Measurements from ENCODE around the gene THSD8.
"Not testable (repeated sequence)": the region's sequence is repeated elsewhere in the genome, so short reads cannot be mapped to it uniquely, and the experiment has no call there.

THSD8 gene

DNA sequence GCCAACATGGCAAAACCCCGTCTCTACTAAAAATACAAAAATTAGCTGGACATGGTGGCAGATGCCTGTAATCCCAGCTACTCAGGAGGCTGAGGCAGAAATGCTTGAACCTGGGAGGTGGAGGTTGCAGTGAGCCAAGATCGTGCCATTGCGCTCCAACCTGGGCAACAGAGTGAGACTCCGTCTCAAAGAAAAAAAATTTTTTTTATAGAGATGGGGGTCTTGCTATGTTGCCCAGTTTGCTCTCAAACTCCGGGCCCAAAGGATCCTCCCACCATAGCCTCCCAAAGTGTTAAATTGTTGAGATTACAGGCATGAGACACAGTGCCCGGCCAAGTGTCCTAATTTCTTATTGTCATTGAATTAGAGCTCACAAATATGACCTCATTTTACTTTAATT lies 15.3 kb downstream of the THSD8 start:
- in situ Hi-C loops (cut with MboI; ENCODE audit: low sequenced_read_pairs), result not testable (repeated sequence)

DNA sequence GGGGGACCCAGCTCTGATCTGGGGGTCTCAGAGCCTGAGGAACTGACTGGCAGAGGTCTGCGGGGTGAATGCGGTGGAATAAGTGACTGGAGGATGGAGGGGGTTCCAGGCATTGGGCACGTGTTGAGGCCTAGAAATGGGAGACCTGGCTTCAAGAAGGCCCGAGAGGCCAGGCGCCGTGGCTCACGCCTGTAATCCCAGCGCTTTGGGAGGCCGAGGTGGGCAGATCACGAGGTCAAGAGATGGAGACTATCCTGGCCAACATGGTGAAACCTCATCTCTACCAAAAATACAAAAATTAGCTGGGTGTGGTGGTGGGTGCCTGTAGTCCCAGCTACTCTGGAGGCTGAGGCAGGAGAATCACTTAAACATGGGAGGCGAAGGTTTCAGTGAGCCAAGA lies 15.9 kb downstream of the THSD8 start:
- in situ Hi-C loops (cut with MboI; ENCODE audit: low sequenced_read_pairs), result not testable (repeated sequence)

DNA sequence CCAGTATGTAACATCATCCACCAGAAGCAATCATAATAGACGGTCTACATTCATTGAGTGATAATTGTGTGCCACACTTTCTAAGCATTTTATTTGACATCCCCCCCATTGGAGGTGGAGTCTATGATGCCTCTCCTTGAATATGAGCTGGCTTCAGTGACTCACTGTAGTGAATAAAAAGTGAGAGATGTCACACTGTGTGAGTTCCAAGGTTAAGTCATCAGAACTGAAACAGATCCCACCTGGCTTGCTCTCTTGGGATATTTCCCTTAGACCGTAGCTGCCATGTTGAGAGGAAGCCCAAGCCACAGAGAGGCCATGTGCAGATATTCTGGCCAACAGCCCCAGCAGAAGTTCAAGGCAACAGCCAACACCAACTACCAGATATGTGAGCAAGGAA lies 19.9 kb downstream of the THSD8 start:
- in situ Hi-C loops (cut with MboI; ENCODE audit: low sequenced_read_pairs), result no loop called here

DNA sequence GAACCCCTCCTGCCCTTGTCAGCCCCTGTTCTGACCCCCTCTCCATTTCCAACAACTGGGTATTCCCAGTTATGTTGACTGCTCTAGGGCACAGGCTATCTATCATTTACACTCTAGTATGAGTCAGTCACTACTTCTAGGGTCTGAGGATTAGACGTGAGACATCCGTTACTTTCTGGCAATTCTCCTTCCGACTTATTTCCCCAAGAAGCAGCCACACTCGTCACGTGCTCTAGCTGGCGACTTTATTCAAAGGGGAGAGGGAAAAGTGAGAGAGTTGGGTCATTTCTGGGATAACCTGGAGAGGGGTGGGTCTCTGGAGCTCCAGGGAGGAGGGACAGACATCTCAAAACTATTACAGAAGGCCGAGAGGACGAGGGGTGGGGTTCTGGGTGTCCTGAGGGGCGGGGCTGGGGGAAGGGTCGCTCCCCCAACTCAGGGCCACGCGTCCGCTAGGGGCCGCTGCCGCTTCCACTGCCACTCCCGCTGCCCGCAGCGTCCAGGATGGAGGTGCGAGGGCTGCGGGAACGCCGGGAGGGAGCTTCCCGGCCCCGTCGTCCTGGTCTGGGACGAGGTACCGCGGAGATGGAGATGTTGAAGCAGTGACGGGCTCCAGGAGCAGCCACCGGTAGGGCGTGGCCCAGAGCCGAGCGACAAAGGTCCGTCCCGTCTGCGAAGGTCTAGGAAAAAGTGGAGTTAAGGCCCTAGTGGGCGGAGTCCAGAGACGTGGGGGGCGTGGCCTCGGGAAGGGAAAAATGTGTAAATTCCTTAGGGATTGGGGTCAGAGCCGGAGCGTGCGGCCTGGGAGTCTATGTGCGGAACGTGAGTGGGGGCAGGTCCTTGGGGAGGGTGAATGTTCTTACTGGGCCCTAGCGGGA lies 23.6 kb downstream of the THSD8 start:
- in situ Hi-C loops (cut with MboI; ENCODE audit: low sequenced_read_pairs), result no loop called here

DNA sequence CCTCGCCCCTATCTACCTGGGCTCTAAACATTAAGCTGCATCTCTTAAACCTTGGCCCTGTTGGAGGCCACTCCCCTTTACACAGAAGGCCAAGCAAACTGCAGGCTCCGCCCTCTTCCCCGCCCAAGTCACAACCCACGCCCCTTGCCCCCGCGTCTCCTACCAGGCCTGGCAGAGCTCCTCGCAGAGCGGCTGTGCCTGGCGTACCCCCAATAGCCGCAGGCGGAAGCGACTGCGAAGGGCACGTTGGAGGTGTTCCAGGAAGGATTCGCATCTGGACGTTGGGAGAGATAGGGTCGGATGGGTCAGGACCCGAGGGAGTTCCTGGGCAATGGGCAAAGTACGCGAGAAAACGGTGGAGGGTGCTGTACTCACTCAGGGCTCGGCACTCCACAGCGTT lies 26.6 kb downstream of the THSD8 start:
- in situ Hi-C loops (cut with MboI; ENCODE audit: low sequenced_read_pairs), result no loop called here

DNA sequence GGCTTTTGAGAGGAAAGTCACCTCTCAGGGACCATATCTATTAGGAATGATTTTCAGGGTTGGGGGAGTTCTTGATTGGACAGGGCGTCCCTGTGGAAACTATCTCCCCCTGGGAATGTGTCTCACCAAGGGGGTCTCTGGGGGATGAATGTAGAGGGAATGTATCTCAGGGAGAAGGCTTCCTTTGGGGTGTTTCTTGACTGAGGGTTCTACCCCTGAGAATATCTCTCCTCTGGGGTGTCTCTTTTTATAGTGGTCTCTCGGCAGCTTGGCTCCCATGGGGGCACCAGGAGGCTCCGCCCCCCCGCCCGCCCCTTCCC lies 31.5 kb downstream of the THSD8 start:
- in situ Hi-C loops (cut with MboI; ENCODE audit: low sequenced_read_pairs), result no loop called here

DNA sequence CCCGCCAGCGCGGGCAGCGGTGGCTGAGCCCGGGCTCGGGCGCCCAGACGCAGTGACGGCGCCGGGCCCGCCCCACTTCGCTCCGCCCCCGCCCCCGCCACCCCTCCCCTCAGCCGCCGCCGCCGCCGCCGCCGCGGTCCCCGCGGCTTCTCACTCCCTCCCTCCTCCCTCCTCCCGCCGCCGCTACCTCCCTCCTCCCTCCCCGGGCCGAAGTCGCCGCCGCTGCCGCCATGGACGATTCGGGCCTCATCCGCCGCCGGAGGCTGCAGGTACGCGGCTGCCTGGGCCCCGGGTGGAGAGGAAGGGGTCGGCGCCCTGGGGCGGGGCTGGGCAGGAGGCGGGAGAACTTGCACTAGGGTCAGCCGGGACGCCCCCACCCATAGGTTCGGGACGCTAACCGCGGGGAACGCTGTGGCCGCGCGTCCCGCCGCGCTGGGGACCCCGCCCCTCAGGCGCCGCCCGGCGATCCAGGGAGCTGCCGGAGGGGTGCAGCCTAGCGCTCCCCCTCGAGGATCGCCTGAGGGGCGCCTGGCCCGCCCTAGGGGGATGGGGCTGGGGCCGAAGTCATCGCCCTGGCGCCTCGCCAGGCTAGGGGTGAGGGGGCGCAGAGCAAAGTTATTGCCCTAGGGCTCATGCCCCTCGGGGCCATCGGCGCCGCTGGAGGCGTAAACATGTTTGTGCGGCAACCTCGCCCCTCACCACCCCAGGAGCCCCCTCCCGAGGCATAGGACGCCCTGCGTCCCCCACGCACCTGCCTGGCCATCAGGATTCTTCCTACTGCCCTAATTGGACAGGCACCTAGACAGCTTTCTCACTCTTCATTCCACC lies 32.1 kb downstream of the THSD8 start:
- in situ Hi-C loops (cut with MboI; ENCODE audit: low sequenced_read_pairs), result no loop called here

DNA sequence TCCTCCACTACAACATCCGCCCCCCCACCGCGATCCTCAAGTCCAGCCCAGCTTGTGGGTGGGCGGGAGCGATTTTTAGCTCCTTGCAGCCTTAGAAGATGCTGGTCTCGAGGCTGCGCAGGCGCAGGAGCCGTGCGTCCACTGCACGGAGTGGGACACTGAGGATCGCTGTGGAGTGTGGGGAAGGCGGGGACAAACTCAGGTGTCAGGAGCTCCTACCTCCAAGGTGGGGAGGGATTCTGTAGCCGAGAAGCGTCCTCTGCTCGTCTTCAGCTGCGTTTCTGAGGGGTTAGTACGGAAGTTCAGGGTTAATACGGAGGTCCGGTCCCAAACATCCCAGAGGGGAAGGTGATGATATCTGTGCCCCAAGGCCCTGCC lies 32.7 kb downstream of the THSD8 start, which contains the start of gene RTBDN:
Gene RTBDN, minus strand, starts transcription at position 14 of the 378 bp plus-strand sequence. CDS start 4,600 bp downstream, outside the sequence.
- in situ Hi-C loops (cut with MboI; ENCODE audit: low sequenced_read_pairs), result no loop called here

DNA sequence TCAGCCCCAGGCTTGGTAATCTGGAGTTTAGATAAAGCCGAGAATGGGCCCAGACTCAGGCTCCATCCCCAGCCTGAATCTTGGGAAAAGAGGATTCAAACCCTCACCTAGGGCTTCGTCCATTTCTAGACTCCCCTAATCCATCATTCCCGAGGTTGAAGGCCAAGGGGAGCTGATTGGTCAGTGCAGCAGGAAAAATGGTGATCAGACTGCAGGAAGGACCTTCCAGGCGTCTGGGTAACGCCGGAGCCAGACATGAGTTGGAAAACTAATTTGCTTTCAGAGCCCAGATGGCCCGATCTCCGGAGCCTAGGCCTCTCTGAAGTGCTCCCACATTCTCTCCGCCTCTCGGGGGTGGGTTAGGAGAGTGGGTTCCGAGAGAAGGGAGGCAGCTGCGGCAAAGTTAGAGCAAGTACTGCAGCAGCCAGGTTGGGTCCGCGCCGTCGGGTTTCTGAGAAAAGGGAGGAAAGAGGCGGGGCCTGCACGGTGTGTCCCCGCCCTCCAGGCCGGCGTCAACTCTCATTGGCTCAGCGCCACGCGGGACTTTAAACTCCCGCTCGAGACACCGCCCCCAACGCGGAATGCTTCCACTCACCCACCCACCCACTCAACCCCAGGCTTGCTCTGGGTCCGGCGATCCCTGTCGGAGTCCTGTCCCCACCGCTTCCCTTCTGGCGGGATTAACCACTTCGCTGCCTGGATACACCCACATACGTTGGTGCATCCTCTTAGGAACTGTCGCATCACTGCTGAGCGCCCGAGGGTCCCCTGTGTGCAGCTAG lies 33.3 kb downstream of the THSD8 start:
- in situ Hi-C loops (cut with MboI; ENCODE audit: low sequenced_read_pairs), result no loop called here

DNA sequence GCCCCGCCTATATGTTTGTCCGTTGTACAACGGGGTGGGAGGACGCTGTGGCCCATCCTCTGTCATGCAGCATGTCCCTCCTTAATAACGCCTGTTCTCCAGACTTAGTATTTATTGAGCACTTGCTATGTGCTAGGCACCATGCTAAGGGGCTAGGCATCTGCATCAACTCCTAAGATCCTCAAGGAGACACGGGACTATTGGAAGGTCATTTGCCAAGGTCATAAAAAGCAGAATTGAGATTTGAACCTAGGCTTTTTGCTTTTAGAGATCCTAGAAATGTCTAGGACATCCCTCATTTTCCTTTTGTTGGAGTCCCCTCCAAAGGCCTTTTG lies 34.6 kb downstream of the THSD8 start:
- in situ Hi-C loops (cut with MboI; ENCODE audit: low sequenced_read_pairs), result no loop called here

DNA sequence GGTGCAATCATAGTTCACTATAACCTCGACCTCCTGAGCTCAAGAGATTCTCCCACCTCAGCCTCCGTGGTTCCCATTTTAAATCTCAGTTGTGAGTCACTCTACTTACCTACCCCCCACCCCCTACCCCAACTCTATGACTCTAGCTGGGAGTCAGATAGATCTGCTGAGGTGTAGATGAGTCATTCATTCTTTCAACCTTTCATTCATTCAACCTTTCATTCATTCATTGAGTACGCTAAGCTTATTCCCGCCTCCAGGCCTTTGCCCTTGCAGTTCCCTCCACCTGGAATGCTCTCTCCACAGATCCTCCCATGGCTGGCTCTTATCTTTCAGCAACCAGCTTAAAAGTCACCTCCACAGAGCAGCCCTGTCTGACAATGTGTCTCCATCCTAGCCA lies 35.4 kb downstream of the THSD8 start:
- in situ Hi-C loops (cut with MboI; ENCODE audit: low sequenced_read_pairs), result no loop called here

DNA sequence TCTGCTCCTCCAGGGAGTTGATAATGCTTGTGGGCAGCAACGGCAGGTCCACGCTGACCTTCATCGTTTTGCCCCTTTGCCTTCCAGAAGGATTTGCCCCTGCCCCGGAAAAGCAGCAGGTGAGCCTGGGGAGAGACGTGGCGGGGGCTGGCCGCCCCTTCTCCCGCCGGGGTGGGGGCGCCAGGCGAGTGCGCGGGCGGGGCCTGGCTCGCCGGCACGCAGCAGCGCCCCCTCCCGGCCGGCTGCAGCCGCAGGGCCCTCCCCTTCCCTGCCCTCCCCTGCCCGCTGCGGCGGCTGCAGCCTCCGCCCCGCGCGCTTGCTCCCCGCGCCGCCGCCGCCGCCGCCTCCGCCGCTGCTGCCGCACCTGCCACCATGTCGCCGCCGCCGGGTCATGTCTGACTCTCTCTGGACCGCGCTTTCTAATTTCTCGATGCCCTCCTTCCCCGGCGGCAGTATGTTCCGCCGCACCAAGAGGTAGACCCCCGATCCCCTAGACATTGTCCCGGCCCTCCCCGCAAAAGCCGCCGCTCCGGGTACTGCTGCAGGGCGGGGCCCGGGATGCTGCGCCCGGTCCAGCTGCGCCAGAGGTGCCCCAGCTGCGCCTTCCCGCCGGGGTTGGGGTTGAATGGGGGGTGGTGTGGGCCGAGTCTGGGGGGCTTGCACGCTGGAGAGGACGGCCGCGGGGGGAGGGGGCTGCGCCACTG lies 36.5 kb downstream of the THSD8 start, which contains the start of gene MAST1:
Gene MAST1, plus strand, starts transcription at position 334 of the 704 bp plus-strand sequence. Its CDS starts 58 bp downstream, at position 392.
- in situ Hi-C loops (cut with MboI; ENCODE audit: low sequenced_read_pairs), result no loop called here

DNA sequence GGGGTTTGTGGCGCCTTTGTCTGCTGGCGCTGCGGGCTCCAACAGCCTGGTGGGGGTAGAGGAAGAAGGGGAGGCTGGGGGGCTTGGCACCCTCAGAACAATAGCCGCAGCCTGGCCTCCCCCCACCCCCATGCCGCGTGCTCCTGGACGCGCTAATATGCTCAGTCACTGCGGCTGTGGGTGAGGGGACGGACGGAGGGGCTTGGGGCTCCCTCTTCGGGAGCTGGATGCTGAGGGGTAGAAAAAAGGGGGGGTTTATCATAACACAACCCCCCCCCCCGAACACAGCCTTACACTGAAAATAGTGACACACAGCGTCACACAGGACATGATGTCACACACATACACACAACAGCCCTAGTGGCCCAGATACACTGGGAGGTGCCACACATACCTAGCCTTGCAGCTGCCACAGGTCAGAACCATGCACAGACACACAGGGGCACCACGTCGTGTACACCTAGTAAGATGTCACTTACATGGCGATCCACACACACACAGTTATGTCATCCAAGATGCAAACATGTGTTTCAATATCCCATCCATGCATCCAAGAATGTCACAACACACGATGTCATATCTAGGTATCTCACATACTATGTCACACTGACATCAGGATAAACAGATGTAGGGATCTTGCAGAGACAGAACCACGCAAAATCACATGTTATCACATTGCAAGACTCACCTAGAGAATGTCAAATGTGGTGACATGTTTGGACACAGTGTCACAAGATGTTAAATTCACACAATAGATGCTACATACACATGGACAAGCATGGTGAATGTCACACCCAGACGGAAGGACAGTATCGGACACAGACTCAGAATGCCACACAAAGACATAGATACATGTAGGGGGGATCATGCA lies 37.3 kb downstream of the THSD8 start:
- in situ Hi-C loops (cut with MboI; ENCODE audit: low sequenced_read_pairs), result no loop called here

DNA sequence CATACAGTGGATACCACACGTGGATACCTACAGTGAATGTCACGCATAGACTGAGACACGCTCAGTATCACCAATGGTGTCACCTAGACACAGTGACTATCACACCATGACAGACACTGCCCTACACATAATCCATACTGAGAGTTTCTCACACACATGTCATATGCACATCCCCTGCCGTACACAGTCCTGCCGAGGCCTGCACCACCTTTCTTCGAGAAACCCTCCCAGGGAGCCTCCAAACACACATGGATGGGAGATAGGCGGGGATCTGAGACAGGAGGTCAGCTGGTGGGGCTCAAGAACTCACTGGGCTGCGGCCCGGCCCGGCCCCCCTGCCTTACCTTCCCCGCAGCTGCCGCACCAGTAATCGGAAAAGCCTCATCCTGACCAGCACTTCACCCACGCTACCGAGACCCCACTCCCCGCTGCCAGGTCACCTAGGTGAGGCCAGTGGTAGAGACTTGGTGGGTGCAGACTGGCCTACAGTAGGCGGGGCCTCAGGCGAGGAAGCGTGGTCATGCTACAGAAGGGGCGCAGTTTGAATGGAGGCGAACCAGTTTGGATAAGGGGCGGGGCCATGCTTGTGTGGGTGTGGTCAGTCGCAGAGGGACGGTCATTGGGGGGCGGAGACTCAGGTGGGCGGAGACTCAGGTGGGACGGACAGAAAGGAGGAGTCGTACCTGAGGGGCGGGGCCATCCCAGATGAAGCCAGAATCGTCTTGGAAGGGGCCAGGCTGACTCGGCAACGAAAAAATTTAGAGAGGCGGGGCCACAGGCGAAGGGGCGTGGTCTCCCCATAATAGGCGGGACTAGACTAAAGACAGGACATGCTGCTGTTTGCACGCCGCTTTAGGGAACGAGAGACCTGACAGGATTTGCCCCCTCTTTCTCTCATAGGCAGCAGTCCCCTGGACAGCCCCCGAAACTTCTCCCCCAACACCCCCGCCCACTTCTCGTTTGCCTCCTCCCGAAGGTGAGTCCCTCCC lies 38.5 kb downstream of the THSD8 start:
- in situ Hi-C loops (cut with MboI; ENCODE audit: low sequenced_read_pairs), result loop anchor here (10.0 kb wide), 1 partner anchor 76 kb away; no protein-coding TSS in a partner anchor

DNA sequence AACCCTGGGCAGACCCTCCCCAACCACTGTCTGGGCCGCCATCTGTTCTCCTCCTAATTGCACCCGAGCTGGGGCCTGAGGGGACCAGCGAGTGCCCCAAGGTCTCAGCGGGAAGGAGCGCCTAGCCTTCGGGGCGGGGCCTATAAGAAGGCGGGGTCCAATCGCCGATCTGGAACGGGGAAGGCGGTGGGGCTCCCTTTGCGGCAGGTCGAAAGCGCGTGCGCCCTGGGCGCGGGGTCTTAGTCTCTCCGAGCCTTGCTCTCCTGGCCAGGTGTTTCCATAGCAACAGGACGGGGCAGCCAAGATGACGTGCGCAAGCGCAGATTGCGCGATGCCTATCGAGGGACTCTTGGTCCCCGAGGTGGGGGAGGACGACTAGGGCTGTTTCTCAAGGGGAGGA lies 39.2 kb downstream of the THSD8 start:
- in situ Hi-C loops (cut with MboI; ENCODE audit: low sequenced_read_pairs), result loop anchor here (10.0 kb wide), 1 partner anchor 76 kb away; no protein-coding TSS in a partner anchor

DNA sequence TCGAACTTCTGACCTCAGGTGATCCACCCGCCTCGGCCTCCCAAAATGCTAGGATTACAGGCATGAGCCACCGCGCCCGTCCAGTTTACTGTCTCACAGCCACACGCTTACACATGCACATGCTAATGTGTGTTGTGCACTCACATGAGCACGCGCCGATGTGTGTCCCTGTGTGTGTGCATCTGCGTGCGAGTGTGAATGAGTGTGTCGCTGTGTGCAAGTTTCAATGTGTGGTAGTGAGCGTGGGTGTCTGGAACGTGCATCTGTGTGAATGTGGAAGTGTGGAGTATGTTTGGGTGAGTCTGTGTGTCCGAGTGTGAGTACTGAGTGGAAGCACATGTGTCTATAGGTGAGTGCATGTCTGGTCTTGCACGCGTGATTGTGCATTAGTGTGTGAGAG lies 40.6 kb downstream of the THSD8 start:
- in situ Hi-C loops (cut with MboI; ENCODE audit: low sequenced_read_pairs), result loop anchor here (10.0 kb wide), 1 partner anchor 78 kb away; no protein-coding TSS in a partner anchor

DNA sequence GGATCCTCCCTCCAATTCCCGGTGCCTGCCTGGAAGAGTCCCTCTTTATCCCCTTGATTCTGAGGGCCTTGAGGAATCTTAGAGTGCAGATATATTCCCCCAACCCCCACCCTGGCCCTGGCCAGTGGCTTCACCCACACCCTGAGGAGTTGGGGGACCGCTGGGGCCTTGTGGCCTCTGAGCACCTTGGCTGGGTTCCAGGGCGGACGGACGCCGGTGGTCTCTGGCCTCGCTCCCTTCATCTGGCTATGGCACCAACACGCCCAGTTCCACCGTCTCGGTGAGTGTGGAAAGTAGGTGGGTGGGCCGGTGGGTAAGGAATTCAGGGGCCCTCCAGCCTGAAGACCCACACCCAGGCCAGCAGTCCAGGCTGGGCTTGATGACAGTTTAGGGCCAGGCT lies 41.5 kb downstream of the THSD8 start:
- in situ Hi-C loops (cut with MboI; ENCODE audit: low sequenced_read_pairs), result loop anchor here (10.0 kb wide), 1 partner anchor 79 kb away; no protein-coding TSS in a partner anchor
